HG03460 (cell line): ENCODE data around the gene ADCYAP1R1.

Experiments
- ATAC-seq: cut with Tn5 transposase; IDR thresholded peaks from one replicate; pipeline ENCODE4 v1.9.1; 2021; ENCODE audit not compliant: unreplicated experiment

The ADCYAP1R1 gene

GRCh38 chr7:31051598-31052486 is at the start of gene ADCYAP1R1:
Gene ADCYAP1R1 (plus strand): TSS chr7:31052308. CDS start chr7:31063265, 10,957 bp downstream.
- ATAC-seq: no peak

GRCh38 chr7:31003097-31003496 is 49.0 kb upstream of the ADCYAP1R1 start:
- no peak for ATAC-seq

GRCh38 chr7:31003721-31004120 is 48.4 kb upstream of the ADCYAP1R1 start:
- no peak for ATAC-seq

GRCh38 chr7:31004393-31004792 is 47.7 kb upstream of the ADCYAP1R1 start:
- no peak for ATAC-seq

- ATAC-seq: no peak
Measured at GRCh38 chr7:31006857-31007256, 45.3 kb upstream of the ADCYAP1R1 start.

GRCh38 chr7:31007634-31008033 is 44.5 kb upstream of the ADCYAP1R1 start:
- ATAC-seq: no peak

- ATAC-seq: no peak
Measured at GRCh38 chr7:31014826-31015225, 37.3 kb upstream of the ADCYAP1R1 start.

GRCh38 chr7:31017032-31017675 is 35.0 kb upstream of the ADCYAP1R1 start:
- no peak for ATAC-seq

- no peak for ATAC-seq
Measured at GRCh38 chr7:31017721-31018120, 34.4 kb upstream of the ADCYAP1R1 start.

- ATAC-seq: no peak
Measured at GRCh38 chr7:31019509-31019908, 32.6 kb upstream of the ADCYAP1R1 start.

- ATAC-seq: no peak
Measured at GRCh38 chr7:31020161-31020560, 31.9 kb upstream of the ADCYAP1R1 start.

- ATAC-seq: no peak
Measured at GRCh38 chr7:31020652-31021051, 31.5 kb upstream of the ADCYAP1R1 start.

GRCh38 chr7:31022117-31022516 is 30.0 kb upstream of the ADCYAP1R1 start:
- no peak for ATAC-seq

GRCh38 chr7:31022726-31023125 is 29.4 kb upstream of the ADCYAP1R1 start:
- no peak for ATAC-seq

- ATAC-seq: no peak
Measured at GRCh38 chr7:31023877-31024276, 28.2 kb upstream of the ADCYAP1R1 start.

- ATAC-seq: no peak
Measured at GRCh38 chr7:31027161-31027965, 24.7 kb upstream of the ADCYAP1R1 start.

- no peak for ATAC-seq
Measured at GRCh38 chr7:31028006-31028405, 24.1 kb upstream of the ADCYAP1R1 start.

- ATAC-seq: no peak
Measured at GRCh38 chr7:31028417-31028992, 23.6 kb upstream of the ADCYAP1R1 start.

GRCh38 chr7:31029251-31030042 is 22.7 kb upstream of the ADCYAP1R1 start:
- no peak for ATAC-seq

- ATAC-seq: no peak
Measured at GRCh38 chr7:31033674-31034300, 18.3 kb upstream of the ADCYAP1R1 start.
